Lower leg skin (tissue), 3 donors: ENCODE data around the gene MSH2.

Source experiments
- POLR2A ChIP-seq, 2 donors: fragments of 450-650 bp; IDR thresholded peaks; one replicate each; pipeline ENCODE4 v1.6.1; 2016 to 2017; ENCODE audit warnings: antibody characterized with exemption in 2 of 2, mild to moderate bottlenecking in 1 of 2, moderate library complexity in 1 of 2
- TF ChIP-seq, protein P1 (sequence below), 3 donors: fragments of 450-650 bp; IDR thresholded peaks; one replicate each; pipeline ENCODE4 v1.5.1; 2016; ENCODE audit warnings: antibody characterized with exemption in 3 of 3, mild to moderate bottlenecking in 3 of 3, moderate library complexity in 2 of 3

DNA sequence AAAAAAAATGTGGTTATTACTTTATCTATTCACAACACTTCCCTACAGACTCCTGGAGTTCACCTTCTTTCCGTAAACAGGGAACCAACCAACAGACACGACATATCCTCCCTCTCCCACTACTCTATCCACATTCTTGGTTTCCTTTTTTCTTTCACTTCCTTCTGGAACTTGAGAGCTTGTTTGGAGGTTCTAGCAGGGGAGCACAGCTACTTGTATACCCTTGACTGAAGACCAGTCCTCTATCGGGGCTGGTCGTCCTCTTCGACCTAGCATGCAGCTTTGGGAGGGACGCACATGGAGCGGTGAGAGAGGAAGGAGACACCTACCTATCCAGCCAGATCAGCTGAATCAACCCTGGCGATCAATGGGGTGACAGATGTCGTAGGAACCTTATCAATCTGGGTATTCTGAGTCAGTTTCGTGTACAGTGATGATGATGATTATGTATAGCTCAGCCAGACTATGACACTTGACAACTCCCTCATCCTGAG, 43.5 kb upstream of the MSH2 start:
- TF ChIP-seq, protein P1, sequence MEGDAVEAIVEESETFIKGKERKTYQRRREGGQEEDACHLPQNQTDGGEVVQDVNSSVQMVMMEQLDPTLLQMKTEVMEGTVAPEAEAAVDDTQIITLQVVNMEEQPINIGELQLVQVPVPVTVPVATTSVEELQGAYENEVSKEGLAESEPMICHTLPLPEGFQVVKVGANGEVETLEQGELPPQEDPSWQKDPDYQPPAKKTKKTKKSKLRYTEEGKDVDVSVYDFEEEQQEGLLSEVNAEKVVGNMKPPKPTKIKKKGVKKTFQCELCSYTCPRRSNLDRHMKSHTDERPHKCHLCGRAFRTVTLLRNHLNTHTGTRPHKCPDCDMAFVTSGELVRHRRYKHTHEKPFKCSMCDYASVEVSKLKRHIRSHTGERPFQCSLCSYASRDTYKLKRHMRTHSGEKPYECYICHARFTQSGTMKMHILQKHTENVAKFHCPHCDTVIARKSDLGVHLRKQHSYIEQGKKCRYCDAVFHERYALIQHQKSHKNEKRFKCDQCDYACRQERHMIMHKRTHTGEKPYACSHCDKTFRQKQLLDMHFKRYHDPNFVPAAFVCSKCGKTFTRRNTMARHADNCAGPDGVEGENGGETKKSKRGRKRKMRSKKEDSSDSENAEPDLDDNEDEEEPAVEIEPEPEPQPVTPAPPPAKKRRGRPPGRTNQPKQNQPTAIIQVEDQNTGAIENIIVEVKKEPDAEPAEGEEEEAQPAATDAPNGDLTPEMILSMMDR (IDR thresholded peaks at IDR 0.05): no peak
- no peak for TF ChIP-seq POLR2A (IDR thresholded peaks at IDR 0.05)
